Thymus (tissue), 11 donors: ENCODE results near the gene SNRPD2. TPM values are rescaled to one million over a fixed set of nuclear protein-coding genes. Genes with fewer than 3 reads are reported as not detected.
A peak's percentile ranks its signal among the peaks of the same experiment; 100 is the strongest.

Experiments used
- DNase-seq, 9 donors: peaks; one replicate each; pipeline ENCODE4 v3.0.0-alpha.2; 2013; ENCODE audit warnings: low spot score in 9 of 9, low read depth in 6 of 9, missing footprints in 1 of 9
- H3K27ac ChIP-seq, 2 donors: one replicate each; pipeline ENCODE4 v1.5.1; 2013; ENCODE audit warnings: control low read depth in 1 of 2, low read depth in 1 of 2, low read length in 1 of 2, mild to moderate bottlenecking in 1 of 2, moderate library complexity in 1 of 2
- H3K27me3 ChIP-seq, 2 donors: one replicate each; pipeline ENCODE4 v1.5.1; 2013; ENCODE audit warnings: low read length in 1 of 2; ENCODE audit not compliant: control insufficient read depth in 2 of 2, insufficient read depth in 1 of 2
- H3K36me3 ChIP-seq, 2 donors: one replicate each; pipeline ENCODE4 v1.5.1; 2013; ENCODE audit warnings: low read length in 1 of 2, mild to moderate bottlenecking in 1 of 2, moderate library complexity in 1 of 2; ENCODE audit not compliant: control insufficient read depth in 2 of 2, insufficient read depth in 2 of 2
- H3K4me1 ChIP-seq, 2 donors: one replicate each; pipeline ENCODE4 v1.5.1; 2013; ENCODE audit warnings: low read length in 2 of 2; ENCODE audit not compliant: control insufficient read depth in 2 of 2, insufficient read depth in 2 of 2
- H3K4me3 ChIP-seq, 2 donors: one replicate each; pipeline ENCODE4 v1.5.1; 2013; ENCODE audit warnings: low read length in 2 of 2, control low read depth in 1 of 2, mild to moderate bottlenecking in 1 of 2
- H3K9me3 ChIP-seq, 2 donors: one replicate each; pipeline ENCODE4 v1.5.1; 2013; ENCODE audit warnings: low read length in 1 of 2, mild to moderate bottlenecking in 1 of 2; ENCODE audit not compliant: control insufficient read depth in 2 of 2, insufficient read depth in 1 of 2
- WGBS: extraction: QIAGEN DNeasy Blood & Tissue Kit; methylation state at CpG from one replicate; pipeline ENCODE4 v1.1.7; 2013; 5-methylcytosine and 5-hydroxymethylcytosine counted together
- polyA plus RNA-seq: library from polyadenylated mRNA; stranded (reverse); fragments of 200-250 nt; gene quantifications from one replicate; pipeline ENCODE4 v1.2.3, GENCODE V29; 2013
- total RNA-seq: library from RNA; stranded (reverse); fragments of 120-200 nt; gene quantifications from one replicate; pipeline ENCODE4 v1.2.4, GENCODE V29; 2013
- donor health status: healthy.

The SNRPD2 gene
- total and polyA plus RNA-seq, 2 donors, result 395 to 711 TPM

- Histone ChIP-seq H3K27me3 (peaks cover 45 to 73% of the 10 kb centered on the region in 2 donors), H3K27ac (peak within 1 kb of the TSS in 1 of 2 donors; percentile 18), H3K4me1 (peaks cover 7 to 25% of the 10 kb centered on the region in 2 donors), H3K9me3 (peaks cover 3 to 14% of the 10 kb centered on the region in 2 donors), H3K36me3 (no peaks in the 10 kb centered on the region), H3K4me3 (peak within 1 kb of the TSS in 1 of 2 donors; percentile 39)
- WGBS, result 19% methylated on average over 15 of the region's 15 CpGs
- DNase-seq, result peak in 1 of 9 donors; percentile 59
Measured at GRCh38 chr19:45667620-45668341, 24.0 kb downstream of the SNRPD2 start, which contains the start of gene GIPR. Gene GIPR, plus strand, starts transcription at chr19:45668221. Its CDS starts 1,300 bp downstream, at chr19:45669521.

- Histone ChIP-seq H3K36me3 (no peaks in the 10 kb centered on the region), H3K27me3 (peaks cover 26 to 52% of the 10 kb centered on the region in 2 donors), H3K9me3 (peaks cover 0 to 6% of the 10 kb centered on the region in 2 donors), H3K4me3 (no peak overlapping the region), H3K27ac (no peak overlapping the region), H3K4me1 (peaks cover 7 to 19% of the 10 kb centered on the region in 2 donors)
- DNase-seq, result no peak
- 89% methylated on average over 7 of the region's 7 CpGs for WGBS
Measured at GRCh38 chr19:45664575-45664974, 27.2 kb downstream of the SNRPD2 start.

DNA sequence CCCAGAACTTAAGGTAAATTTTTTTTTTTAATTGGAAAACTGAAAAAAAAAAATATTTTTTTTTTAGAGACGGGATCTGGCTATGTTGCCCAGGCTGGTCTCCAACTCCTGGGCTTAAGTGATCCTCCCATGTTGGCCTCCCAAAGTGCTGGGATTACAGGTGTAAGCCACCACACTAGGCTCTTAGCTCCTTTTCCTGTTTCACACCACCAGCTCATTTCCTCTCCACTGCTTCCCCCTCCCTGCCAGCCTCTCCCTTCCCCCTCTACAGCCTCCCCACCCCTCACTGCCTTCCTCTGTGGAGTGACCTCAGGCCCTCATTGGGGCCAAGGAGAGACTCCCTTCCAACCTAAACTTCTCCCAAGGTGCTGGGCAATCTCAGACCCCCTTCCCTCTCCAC, 28.0 kb downstream of the SNRPD2 start:
- Histone ChIP-seq H3K4me1 (peaks cover 3 to 12% of the 10 kb centered on the region in 2 donors), H3K4me3 (no peak overlapping the region), H3K36me3 (no peaks in the 10 kb centered on the region), H3K27ac (no peak overlapping the region), H3K9me3 (no peaks in the 10 kb centered on the region), H3K27me3 (peaks cover 19 to 51% of the 10 kb centered on the region in 2 donors)
- DNase-seq, result no peak
- WGBS, result 100% methylated on average over 1 of the region's 1 CpG

DNA sequence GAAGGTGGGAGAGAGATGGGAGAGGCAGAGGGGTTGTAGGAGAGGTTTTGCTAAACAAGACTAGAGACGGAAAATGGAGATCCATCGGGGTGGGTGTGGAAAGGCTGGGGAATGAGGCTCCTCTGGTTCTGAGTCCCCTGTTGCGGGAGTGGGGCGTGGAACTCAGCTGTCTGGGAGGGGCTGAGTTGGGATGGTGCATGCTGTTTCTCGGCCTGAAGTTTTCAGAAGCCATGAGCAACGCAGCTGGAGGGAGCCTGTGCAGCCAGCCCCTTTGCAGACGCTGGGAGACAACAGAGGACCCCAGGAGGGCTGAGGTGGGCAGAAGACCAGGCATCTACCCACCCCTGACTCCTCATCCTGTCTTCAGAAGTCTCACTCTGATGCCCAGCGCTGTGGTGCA, 31.1 kb downstream of the SNRPD2 start:
- Histone ChIP-seq H3K4me3 (no peak overlapping the region), H3K9me3 (no peaks in the 10 kb centered on the region), H3K27ac (no peak overlapping the region), H3K27me3 (peaks cover 0 to 35% of the 10 kb centered on the region in 2 donors), H3K4me1 (no peaks in the 10 kb centered on the region), H3K36me3 (no peaks in the 10 kb centered on the region)
- DNase-seq, result no peak
- WGBS, result 60% methylated on average over 8 of the region's 8 CpGs

DNA sequence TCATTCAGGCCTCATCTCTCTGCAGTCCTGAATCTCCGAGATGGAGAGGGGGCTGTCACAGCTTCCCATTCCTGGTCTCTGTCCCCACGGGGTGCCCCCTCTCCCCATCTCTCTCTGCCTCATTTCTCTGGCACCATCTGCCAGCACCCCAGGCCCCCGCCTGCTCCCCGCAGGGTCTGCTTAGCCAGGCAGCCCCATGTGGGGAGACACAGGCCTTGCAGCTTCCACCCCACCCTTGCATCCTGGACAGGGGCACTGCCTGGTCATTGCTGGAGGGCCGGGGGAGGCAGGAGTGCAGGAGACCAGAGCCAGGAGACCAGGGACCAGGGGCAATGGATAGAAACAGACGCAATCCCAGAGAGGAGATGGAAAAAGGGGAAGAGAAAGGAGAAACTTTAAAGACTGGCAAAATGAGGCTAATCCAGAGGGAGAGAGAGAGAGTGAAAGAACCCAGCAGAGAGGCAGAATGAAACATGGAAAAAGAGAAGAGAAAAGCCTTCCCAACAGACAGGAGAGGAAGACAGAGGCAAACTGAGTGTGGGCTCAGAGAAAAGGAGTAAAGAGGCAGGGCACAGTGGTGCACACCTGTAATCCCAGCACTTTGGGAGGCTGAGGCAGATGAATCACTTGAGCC, 32.5 kb downstream of the SNRPD2 start:
- Histone ChIP-seq H3K4me3 (no peak overlapping the region), H3K27me3 (peaks cover 0 to 33% of the 10 kb centered on the region in 2 donors), H3K27ac (no peak overlapping the region), H3K36me3 (no peaks in the 10 kb centered on the region), H3K4me1 (no peaks in the 10 kb centered on the region), H3K9me3 (no peaks in the 10 kb centered on the region)
- WGBS, result 87% methylated on average over 6 of the region's 6 CpGs
- DNase-seq, result no peak

DNA sequence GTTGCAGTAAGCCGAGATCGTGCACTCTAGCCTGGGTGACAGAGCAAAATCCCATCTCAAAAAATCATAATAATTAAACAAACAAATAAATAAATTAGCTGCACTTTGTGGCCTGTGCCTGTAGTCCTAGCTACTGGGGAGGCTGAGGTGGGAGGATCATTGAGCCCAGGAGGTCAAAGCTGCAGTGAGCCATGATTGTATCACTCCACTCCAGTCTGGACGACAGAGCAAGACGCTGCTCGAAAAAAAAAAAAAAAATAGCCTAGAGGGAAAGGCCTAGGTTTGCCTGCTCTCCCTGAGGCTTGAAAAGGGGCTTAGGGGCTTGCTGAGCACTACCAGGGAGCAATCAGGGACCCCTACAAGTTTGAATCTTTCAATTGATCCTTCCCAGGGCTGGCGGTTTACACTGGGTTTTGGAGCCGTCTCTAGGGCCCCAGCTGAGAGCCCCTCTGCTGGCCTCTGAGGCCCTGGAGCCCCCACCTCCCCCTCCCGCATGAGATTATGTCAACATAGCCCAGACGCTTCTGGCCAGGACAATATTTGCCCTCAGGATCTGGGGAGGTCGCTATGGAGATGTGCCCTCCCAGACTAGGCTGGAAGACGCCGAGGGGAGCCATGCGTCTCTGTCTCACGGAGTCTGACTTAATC, 34.1 kb downstream of the SNRPD2 start:
- 72% methylated on average over 14 of the region's 14 CpGs for WGBS
- no peak for DNase-seq
- H3K9me3 ChIP-seq, result no peaks in the 10 kb centered on the region
- no peak overlapping the region for H3K27ac ChIP-seq
- H3K4me1 ChIP-seq, result no peaks in the 10 kb centered on the region
- H3K4me3 ChIP-seq, result no peak overlapping the region
- peaks cover 0 to 37% of the 10 kb centered on the region in 2 donors for H3K27me3 ChIP-seq
- no peaks in the 10 kb centered on the region for H3K36me3 ChIP-seq

- H3K27me3 ChIP-seq, result peaks cover 0 to 29% of the 10 kb centered on the region in 2 donors
- H3K27ac ChIP-seq, result no peak overlapping the region
- 67% methylated on average over 3 of the region's 3 CpGs for WGBS
- H3K9me3 ChIP-seq, result no peaks in the 10 kb centered on the region
- H3K4me1 ChIP-seq, result no peaks in the 10 kb centered on the region
- no peak for DNase-seq
- no peak overlapping the region for H3K4me3 ChIP-seq
- no peaks in the 10 kb centered on the region for H3K36me3 ChIP-seq
Measured at GRCh38 chr19:45655073-45655472, 36.7 kb downstream of the SNRPD2 start.

DNA sequence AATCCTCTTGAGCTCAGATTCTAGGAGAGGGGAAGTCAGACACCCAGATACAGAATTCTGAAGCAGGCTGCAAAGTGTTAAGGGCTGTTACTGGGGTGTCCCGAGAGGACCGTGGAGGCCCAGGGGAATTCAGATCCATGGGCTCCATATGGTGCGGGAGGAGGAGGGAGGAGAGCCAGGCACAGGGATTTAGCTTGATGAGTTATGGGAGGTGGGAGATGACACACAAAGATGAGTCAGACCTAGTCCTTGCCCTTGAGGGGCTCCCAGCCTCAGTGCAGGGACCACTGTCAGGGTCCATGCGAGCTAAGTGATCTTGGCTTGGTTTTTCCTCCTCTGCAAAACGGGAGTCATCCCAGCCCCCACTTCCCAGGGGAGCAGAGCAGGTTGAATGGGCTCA, 38.1 kb downstream of the SNRPD2 start:
- Histone ChIP-seq H3K36me3 (no peaks in the 10 kb centered on the region), H3K27ac (no peak overlapping the region), H3K9me3 (no peaks in the 10 kb centered on the region), H3K4me3 (no peak overlapping the region), H3K4me1 (no peaks in the 10 kb centered on the region), H3K27me3 (peaks cover 0 to 19% of the 10 kb centered on the region in 2 donors)
- no peak for DNase-seq
- 72% methylated on average over 5 of the region's 5 CpGs for WGBS

DNA sequence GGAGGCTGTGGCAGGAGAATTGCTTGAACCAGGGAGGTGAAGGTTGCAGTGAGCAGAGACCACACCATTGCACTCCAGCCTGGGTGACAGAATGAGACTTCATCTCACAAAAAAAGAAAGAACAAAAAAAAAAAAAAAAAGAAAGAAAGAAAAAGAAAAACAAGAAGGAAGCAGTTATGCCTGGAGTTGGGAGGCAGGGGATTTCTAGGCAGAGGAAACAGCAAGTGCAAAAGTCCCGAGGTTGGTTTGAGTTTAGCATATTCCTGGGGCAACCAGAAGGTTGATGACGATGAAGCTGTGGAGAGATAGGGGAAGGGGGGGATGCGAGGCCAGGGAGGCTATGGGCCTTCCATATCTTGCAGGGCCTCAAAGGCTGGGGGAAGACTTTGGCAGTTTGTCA, 41.0 kb downstream of the SNRPD2 start:
- Histone ChIP-seq H3K27me3 (peaks cover 0 to 17% of the 10 kb centered on the region in 2 donors), H3K27ac (no peak overlapping the region), H3K4me1 (peaks cover 0 to 7% of the 10 kb centered on the region in 2 donors), H3K36me3 (no peaks in the 10 kb centered on the region), H3K4me3 (no peak overlapping the region), H3K9me3 (no peaks in the 10 kb centered on the region)
- 73% methylated on average over 3 of the region's 3 CpGs for WGBS
- no peak for DNase-seq
